HFF-Myc (cell line): ENCODE measurements around the gene LPAR6.
"Not testable (repeated sequence)": the region's sequence is repeated elsewhere in the genome, so short reads cannot be mapped to it uniquely, and the experiment has no call there.

Experiments
- DNase-seq: peaks from one replicate; pipeline ENCODE4 v3.0.0-alpha.2; 2011; ENCODE audit warnings: low read depth; ENCODE audit errors: extremely low read depth
- H3K4me3 ChIP-seq: replicated peaks from 2 replicates; pipeline ENCODE4 v1.5.1; 2011; ENCODE audit warnings: low read depth, mild to moderate bottlenecking, control low read depth, low read length
- TF ChIP-seq, protein P1 (sequence below): IDR thresholded peaks from 2 replicates; pipeline ENCODE4 v1.5.1; 2012; ENCODE audit warnings: mild to moderate bottlenecking, low read depth, low read length, control low read depth; ENCODE audit errors: missing control alignments

The LPAR6 gene

DNA sequence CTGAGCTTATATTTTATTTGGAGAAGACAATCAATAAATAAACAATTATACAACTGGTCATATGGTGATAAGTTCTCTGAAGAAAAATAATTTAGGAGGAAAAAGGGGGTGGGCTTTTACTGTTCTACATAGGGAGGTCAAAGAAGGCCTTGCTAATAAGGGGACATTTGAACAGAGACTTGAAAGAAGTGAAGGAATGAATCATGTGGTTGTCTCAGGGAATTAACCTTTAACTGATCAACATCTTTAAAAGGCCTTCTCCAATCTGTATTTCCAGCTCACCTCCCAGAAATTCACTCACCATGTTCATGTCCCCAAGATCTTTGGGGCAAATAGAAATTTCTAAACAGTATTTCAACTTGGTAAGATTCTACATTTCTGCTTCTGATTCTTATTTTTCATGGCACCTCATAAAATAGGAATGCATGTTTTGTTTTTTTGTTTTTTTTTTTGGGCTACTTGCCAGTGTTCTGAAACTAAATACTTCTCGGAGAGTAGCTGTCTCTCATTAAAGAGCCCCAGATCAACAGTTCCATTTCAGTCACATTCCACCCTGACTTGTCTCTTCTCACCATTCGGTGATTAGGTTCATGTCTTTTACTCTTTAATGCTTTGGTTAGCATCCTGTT is 19.2 kb upstream of the LPAR6 start:
- DNase-seq: no peak
- TF ChIP-seq, protein P1, sequence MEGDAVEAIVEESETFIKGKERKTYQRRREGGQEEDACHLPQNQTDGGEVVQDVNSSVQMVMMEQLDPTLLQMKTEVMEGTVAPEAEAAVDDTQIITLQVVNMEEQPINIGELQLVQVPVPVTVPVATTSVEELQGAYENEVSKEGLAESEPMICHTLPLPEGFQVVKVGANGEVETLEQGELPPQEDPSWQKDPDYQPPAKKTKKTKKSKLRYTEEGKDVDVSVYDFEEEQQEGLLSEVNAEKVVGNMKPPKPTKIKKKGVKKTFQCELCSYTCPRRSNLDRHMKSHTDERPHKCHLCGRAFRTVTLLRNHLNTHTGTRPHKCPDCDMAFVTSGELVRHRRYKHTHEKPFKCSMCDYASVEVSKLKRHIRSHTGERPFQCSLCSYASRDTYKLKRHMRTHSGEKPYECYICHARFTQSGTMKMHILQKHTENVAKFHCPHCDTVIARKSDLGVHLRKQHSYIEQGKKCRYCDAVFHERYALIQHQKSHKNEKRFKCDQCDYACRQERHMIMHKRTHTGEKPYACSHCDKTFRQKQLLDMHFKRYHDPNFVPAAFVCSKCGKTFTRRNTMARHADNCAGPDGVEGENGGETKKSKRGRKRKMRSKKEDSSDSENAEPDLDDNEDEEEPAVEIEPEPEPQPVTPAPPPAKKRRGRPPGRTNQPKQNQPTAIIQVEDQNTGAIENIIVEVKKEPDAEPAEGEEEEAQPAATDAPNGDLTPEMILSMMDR: no peak
- H3K4me3 ChIP-seq: no peak overlapping the region

DNA sequence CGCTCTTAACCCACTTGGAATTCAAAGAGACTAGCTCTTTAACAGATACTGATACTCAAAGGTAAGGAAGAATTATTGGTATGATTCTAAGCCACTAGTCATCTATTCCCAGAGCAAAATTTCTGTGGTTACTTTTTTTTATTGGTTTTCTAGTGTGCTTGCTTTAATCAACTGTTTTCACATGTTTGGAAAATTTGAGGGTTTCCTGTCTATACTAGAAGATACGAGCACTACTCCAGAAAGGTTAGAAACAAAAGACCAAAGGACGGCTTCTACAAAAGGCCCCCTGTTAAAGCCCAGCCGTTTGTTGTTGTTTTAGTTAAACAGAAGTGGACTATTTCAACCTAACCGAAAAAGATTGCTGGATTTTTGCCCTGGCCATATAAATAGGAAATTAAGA is 18.5 kb upstream of the LPAR6 start:
- H3K4me3 ChIP-seq: no peak overlapping the region
- TF ChIP-seq, protein P1: no peak
- DNase-seq: no peak

DNA sequence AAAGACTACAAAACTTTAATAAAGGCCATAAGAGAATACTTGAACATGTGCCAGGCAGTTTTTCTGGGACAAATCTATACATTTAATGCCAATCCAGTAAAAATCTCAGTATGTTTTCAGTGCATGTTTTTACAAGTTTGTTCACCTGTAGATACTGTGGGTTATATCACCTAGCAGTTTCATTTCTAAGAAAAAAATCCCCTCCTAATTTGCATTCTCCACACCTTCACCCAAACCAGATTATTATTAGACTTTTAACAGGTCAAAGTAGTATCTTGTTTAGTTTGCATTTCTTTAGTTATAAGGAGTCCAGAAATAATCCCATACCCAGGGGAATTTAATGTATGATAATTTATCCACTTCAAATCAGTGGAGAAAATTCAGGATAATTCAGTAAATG is 17.0 kb upstream of the LPAR6 start:
- no peak for DNase-seq
- TF ChIP-seq, protein P1: no peak
- no peak overlapping the region for H3K4me3 ChIP-seq

DNA sequence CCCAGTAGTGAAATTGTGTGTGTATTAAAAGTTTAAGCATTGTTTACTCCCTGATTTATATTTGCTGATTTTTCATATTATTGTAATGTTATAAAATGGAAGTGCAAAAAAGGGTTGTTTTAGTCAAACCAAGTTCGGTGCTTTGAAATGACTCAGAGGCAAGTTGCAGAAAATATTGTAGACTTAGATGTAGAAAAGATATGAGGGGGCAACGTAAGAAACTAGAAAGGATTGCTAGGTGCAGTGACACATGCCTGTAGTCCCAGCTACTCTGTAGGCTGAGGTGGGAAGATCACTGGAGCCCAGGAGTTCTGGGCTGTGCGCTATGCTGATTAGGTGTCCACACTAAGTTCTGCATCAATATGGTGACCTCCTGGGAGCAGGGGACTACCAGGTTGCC is 16.1 kb upstream of the LPAR6 start:
- no peak overlapping the region for H3K4me3 ChIP-seq
- DNase-seq: no peak
- TF ChIP-seq, protein P1: no peak

DNA sequence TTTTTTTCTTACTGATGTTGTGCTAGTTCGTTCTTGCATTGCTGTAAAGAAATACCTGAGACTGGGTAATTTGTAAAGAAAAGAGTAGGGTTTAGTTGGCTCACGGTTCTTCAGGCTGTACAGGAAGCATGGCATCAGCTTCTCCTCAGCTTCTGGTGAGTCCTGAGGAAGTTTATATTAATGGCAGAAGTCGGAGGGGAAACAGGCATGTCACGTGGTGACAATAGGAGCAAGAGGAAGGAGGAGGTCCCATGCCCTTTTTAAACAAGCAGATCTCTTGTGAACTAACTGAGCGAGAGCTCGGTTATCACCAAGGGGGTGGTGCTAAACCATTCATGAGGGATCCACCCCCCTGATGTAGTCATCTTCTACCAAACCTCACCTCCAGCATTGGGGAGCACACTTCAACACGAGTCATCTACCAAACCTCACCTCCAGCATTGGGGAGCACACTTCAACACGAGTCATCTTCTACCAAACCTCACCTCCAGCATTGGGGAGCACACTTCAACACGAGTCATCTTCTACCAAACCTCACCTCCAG is 13.9 kb upstream of the LPAR6 start:
- DNase-seq, H3K4me3 ChIP-seq: not testable (repeated sequence)

DNA sequence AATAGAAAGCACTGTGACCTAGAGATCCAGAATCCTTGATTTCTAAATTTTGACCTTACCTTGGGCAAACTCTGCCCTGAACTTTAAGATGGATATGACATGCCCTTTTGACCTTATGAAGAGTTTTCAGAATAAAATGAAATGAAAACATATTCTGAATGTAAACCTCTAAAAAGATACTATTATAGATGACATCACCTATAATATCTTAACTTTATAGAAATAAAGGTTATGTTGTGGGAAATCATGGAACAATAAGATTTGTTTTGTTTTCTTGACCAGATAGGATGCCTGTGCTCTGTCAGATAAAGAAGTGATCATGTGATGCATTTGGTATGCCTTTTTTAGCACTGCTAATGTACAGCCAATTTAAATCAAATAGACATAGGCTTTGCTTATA is 13.1 kb upstream of the LPAR6 start:
- TF ChIP-seq, protein P1: no peak
- H3K4me3 ChIP-seq: no peak overlapping the region

DNA sequence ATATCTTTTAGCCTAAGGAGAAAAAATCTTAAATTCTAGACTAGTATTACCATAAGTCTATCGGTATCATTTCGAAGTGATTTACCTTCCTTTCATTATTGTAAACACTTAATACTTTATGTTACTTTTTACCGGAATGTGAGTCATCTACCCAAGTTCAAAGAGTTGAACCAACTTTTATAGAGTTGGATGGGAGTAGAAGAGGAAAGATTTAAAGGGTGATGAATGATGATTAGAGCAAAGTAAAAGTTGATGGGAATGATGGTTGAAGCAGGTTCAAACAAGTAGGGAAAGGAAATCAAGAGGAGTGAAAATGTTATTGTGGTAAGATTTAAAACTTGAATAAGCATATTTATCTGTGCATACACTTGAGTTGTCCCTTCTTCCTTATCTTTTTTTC is 11.3 kb upstream of the LPAR6 start:
- DNase-seq: no peak
- TF ChIP-seq, protein P1: no peak
- H3K4me3 ChIP-seq: no peak overlapping the region

More for the DNA sequence above, 13.1 kb upstream of the LPAR6 start:
- DNase-seq: no peak

DNA sequence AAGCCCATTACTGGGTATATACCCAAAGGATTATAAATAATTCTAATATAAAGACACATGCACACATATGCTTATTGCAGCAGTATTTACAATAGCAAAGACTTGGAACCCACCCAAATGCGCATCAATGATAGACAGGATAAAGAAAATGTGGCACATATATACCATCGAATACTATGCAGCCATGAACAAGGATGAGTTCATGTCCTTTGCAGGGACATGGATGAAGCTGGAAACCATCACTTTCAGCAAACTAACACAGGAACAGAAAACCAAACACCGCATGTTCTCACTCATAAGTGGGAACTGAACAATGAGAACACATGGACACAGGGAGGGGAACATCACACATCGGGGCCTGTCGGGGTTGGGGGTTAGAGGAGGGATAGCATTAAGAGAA is 9.1 kb upstream of the LPAR6 start:
- not testable (repeated sequence) for DNase-seq, H3K4me3 ChIP-seq
